Measurements from ENCODE around the gene HS6ST1.

- TF ChIP-seq CTCF (optimal IDR thresholded peaks at IDR 0.05 in 1 of 3, IDR thresholded peaks at IDR 0.05 in 1 of 3, conservative IDR thresholded peaks at IDR 0.05 in 1 of 3; ENCODE audit: extremely low read depth in 1 of 3, insufficient read depth in 2 of 3, low read length in 3 of 3) (no peak), EZH2 (IDR thresholded peaks at IDR 0.05; ENCODE audit: low read length) (no peak)
Observed at GRCh38 chr2:128306931-128307460, 11.7 kb downstream of the HS6ST1 start.
